ENCODE results near the gene C20orf202.

C20orf202 gene

DNA sequence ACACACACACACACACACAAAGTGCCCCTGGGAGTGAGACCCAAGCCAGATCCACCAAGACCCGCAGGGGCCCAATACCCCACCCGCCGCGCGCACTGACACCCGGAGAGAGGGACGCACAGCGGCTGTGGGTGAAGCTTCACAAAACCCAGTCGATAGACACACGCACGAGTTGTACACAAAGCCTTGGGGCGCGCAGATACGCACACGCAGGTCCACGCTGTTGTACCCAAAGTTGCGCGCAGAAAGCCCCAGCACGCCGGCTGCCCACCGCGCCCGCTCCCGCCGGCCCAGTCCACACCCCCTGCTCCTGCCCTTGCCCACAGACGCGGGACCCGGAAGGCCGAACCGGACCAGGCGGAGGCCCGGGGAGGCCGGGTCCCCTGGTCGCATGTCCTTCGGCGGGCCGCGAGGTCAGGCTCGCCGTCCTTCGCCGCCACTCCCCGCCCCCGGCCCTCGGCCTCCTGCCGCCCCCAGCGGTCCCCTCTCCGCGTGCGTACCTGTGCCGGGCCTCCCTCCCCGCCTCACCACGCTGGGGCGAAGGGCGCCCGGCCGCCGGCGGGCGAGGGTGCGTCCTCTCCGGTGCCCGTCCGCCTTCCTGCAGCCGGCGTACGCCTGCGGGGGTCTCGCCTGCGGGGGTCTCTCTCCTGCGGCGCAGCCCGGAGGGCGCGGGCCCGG lies 18.5 kb upstream of the C20orf202 start, which contains the start of gene TMEM74B:
TMEM74B (minus strand) TSS at position 344 of the 678 bp plus-strand sequence. CDS start 1,180 bp downstream, outside the sequence.
- peak; percentile 32 for DNase-seq

DNA sequence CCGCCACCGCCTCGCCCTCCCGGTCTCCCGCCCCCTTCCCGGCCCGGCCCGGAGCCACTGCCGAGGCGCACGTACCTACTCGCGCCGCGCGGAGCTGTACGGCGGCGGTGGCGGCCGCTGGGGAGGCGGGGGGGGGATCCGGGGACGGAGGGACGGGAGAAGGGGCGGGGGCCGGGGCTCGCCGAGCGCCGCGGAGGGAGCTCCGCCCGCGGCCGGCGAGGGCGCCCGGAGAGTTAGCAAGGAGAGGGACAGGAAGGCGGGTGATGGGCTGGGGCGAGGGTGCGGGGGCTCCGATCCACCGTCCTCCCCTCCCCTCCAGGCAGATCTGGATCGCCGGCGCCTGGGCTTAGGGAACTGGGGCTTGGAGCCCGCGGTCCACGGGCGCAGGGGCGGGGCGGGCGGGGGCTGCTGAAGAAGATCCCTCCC lies 17.9 kb upstream of the C20orf202 start:
- peak; percentile 32 for DNase-seq

GRCh38 chr20:1185790-1186334 lies 17.4 kb upstream of the C20orf202 start:
- DNase-seq, result no peak

DNA sequence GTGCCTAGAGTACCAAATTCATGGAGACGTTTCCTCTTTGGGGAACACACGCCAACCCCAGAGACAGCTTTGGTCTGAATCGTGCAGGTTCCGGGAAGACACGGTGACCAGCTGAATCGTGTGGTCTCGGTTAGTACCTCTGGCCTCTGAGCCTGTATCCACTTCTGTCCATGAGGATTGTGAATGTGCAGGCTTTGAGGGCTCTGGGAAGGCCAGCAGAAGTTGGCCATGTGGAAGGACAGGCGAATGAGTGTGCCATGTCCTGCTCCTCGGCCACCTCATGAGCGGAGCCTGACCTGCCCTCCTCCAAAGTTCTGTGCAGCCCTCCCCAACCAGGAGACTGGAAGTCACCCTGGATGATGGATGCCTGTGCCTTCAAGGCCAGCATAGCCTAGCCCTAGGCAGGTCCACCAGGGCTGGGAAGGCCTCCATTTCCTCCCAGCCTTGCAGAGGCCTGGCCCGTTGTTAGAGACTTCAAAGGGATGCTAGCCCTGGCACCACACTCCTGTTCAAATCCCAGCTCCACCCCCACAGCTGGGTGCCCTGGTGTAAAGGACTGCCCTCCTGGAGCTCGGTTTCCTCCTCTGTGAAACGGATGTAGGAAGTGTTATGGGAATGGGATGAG lies 16.8 kb upstream of the C20orf202 start:
- no peak for DNase-seq

- DNase-seq, result no peak
These were observed 15.6 kb upstream of the C20orf202 start for GRCh38 chr20:1187605-1188171.

DNA sequence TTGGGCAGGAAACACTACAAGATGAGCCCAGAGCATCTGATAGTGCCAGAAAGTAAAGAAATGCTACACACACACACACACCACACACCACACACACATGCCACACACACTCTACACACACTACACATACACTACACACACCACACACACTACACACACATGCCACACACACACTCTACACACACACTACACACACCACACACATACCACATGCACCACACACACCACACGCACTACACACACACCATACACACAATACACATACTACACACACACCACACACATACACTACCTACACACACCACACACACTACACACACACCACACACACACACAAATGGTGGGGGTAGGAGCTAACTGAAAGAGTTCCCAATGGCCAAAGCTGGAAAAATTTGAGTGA lies 14.9 kb upstream of the C20orf202 start:
- DNase-seq, result no peak

DNA sequence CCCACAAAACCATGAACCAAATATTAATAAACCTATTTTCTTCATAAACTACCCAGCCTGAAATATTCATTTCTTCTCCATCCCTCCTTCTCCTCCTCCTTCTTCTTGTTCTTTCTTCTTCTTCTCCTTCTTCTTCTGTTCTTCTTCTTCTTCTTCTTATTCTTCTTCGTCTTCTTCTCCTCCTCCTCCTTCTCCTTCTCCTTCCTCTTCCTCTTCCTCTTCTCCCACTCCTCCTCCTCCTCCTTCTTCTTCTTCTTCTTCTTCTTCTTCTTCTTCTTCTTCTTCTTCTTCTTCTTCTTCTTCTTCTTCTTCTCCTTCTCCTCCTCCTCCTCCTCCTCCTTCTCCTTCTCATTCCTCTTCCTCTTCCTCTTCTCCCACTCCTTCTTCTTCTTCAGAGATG lies 13.4 kb upstream of the C20orf202 start:
- no peak for DNase-seq

GRCh38 chr20:1190847-1191246 lies 12.4 kb upstream of the C20orf202 start:
- no peak for DNase-seq

GRCh38 chr20:1191299-1191698 lies 12.0 kb upstream of the C20orf202 start:
- no peak for DNase-seq

DNA sequence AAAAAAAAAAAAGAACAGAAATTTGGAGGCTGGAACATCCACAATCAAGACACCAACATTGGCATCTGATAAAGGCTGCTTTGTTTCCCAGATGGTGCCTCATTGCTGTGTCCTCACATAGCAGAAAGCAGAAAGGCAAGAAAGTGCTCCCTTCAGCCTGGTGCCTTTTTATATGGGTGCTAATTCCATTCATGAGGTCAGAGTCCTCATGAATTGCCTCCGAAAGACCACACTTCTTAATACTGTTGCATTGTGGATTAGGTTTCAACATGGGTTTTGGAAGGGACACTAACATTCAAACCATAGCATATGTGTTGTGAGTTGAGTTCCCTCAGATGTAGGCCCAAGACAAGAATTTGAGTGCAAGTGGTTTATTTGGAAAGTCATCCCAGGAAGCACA lies 8.0 kb upstream of the C20orf202 start:
- DNase-seq, result no peak

- DNase-seq, result no peak
These were observed 6.6 kb upstream of the C20orf202 start for GRCh38 chr20:1196634-1197033.

DNA sequence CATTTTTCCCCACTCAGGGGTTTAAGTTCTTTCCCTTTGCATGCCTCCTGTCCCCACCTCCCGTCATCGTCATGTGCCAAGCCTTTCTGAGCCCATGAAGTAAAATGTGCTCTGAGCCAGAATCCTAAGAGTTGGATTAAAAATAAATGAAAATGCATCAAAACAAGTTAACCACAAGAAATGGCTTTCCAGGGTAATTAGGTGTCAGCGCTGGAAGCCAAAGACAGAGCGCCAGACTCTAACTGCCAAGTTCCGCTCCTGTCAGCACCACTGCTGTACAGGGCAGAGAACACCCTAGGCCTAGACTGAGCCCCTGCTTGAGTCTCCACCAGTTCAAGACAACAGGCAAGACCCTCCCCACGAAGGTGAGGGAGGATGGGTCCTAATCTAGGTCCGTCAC lies 5.5 kb upstream of the C20orf202 start:
- DNase-seq, result no peak

DNA sequence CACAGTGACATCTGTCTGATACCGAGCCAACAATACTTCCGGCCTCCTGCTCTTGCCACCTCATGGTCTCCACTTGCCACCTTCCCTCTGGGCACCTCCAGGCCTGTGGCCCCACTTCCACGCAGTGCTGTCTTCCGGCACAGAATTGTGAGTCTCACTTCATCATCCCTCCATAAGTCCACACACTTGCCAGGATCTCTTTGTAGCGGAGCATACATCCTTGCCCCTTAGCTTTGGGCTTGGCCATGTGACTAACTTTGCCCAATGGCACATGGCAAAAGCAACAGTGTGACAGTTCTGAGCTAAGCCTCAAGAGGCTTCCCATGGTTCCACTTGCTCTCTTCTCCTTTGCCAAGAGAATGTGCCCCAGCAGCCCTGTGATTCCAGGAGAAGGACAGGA lies 4.5 kb upstream of the C20orf202 start:
- DNase-seq, result no peak

- DNase-seq, result no peak
These were observed 3.9 kb upstream of the C20orf202 start for GRCh38 chr20:1199212-1199873.

- no peak for DNase-seq
These were observed 3.3 kb upstream of the C20orf202 start for GRCh38 chr20:1199964-1200363.

- no peak for DNase-seq
These were observed 376 bp downstream of the C20orf202 start for GRCh38 chr20:1203630-1204029.

GRCh38 chr20:1204113-1204512 lies 859 bp downstream of the C20orf202 start:
- DNase-seq, result no peak

- no peak for DNase-seq
These were observed 1.3 kb downstream of the C20orf202 start for GRCh38 chr20:1204576-1204975.

- no peak for DNase-seq
These were observed 2.5 kb downstream of the C20orf202 start for GRCh38 chr20:1205802-1206201.

GRCh38 chr20:1206366-1207148 lies 3.3 kb downstream of the C20orf202 start:
- no peak for DNase-seq

GRCh38 chr20:1207293-1207878 lies 4.1 kb downstream of the C20orf202 start:
- DNase-seq, result no peak
